ENCODE results near the gene ADGRA1. TPM values are rescaled to one million over a fixed set of nuclear protein-coding genes. Genes with fewer than 3 reads are reported as not detected.
A peak's percentile ranks its signal among the peaks of the same experiment; 100 is the strongest.

ADGRA1 gene, protein sequence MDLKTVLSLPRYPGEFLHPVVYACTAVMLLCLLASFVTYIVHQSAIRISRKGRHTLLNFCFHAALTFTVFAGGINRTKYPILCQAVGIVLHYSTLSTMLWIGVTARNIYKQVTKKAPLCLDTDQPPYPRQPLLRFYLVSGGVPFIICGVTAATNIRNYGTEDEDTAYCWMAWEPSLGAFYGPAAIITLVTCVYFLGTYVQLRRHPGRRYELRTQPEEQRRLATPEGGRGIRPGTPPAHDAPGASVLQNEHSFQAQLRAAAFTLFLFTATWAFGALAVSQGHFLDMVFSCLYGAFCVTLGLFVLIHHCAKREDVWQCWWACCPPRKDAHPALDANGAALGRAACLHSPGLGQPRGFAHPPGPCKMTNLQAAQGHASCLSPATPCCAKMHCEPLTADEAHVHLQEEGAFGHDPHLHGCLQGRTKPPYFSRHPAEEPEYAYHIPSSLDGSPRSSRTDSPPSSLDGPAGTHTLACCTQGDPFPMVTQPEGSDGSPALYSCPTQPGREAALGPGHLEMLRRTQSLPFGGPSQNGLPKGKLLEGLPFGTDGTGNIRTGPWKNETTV
- polyA plus RNA-seq (2013, experiment 1 of 2) = 0.10 TPM
- 0.32 TPM for polyA plus RNA-seq (2013, experiment 2 of 2)

DNA sequence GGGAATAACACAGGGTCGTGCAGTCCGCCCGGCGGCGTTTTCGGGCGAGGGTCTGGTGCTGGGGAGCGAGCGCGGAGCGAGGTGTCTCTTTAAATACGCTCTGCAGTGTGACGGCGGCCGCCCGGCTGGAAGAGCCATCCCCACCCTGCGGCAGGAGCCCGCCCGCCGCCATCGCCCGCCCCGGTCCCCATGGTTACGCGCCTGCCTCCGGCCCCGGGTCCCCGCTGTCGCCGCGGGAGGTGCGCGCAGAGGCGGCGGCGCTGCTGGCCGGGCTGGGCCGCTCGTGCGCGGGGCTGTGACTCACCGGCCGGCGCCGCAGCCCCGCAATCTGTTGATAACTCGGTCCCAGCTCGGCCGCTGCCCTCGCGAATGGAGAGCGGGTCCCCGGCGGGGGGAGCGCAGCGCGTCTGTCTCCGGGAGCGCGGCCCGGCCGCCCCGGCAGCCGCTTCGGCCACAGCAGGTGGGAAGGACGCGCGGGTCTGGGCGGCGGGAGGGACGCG lies at the start of gene ADGRA1:
ADGRA1 (plus strand) TSS at position 246 of the 500 bp plus-strand sequence. CDS start 986 bp downstream, outside the sequence.
- no peaks in the 10 kb centered on the region for H3K36me3 ChIP-seq (ENCODE audit: insufficient read depth, low read length)
- H3K9me3 ChIP-seq (ENCODE audit: insufficient read depth, low read depth, low read length) = no peaks in the 10 kb centered on the region
- H3K27ac ChIP-seq (ENCODE audit: low read depth, low read length) = no peak within 1 kb of the TSS
- peaks cover 55% of the 10 kb centered on the region for H3K27me3 ChIP-seq (ENCODE audit: insufficient read depth, low read length)
- peak within 1 kb of the TSS; percentile 55 for H3K4me3 ChIP-seq (ENCODE audit: low read length)
- no peaks in the 10 kb centered on the region for H3K4me1 ChIP-seq (ENCODE audit: insufficient read depth, low read length)
- 2% methylated on average over 72 of the region's 72 CpGs for WGBS
- no peak within 1 kb of the TSS; the same call in 1 of the 2 replicates for H3K9ac ChIP-seq (ENCODE audit: low read depth, low read length)

DNA sequence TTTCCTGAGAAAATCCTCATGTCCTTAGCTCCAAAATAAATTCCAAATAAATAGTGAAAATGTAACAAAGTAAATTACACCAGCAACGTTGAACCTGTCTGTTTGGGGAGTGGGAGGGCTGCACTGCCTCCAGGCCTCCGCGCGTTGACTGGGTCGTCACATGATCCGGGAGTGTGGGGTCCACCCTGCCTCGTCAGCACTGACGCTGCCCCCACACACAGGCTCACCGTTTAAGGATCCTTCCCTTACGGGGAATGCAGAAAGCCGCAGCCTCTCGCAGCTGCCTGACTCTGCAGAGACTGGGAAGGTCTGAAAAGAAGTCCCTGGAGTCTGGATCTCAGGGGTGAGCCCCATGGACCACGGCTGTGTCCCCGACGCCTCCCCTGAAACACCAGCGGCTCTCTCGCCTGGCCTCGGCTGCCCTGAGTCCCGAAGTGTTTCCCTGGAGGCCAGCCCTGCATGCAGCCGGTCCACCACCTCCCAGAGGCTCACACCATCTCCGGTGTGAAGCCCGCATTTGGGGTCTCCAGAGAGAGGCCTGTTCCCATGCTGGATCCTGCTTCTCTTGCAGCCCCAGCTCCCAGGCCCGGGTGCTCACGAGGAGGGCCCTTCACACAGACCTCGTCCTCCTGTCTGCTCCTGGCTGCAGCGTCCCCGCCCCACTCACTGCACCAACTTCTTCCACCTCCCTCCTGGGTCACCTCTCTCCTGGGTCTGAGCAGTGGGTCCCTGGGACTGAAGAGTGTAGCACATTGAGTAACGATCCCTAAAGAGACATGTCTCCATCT lies 49.5 kb upstream of the ADGRA1 start:
- H3K27ac ChIP-seq (ENCODE audit: low read depth, low read length) = no peak overlapping the region
- no peaks in the 10 kb centered on the region for H3K36me3 ChIP-seq (ENCODE audit: insufficient read depth, low read length)
- 89% methylated on average over 28 of the region's 28 CpGs for WGBS
- H3K9ac ChIP-seq (ENCODE audit: low read depth, low read length) = no peak overlapping the region
- no peaks in the 10 kb centered on the region for H3K9me3 ChIP-seq (ENCODE audit: insufficient read depth, low read depth, low read length)
- no peaks in the 10 kb centered on the region for H3K27me3 ChIP-seq (ENCODE audit: insufficient read depth, low read length)
- no peaks in the 10 kb centered on the region for H3K4me1 ChIP-seq (ENCODE audit: insufficient read depth, low read length)
- H3K4me3 ChIP-seq (ENCODE audit: low read length) = no peak overlapping the region

DNA sequence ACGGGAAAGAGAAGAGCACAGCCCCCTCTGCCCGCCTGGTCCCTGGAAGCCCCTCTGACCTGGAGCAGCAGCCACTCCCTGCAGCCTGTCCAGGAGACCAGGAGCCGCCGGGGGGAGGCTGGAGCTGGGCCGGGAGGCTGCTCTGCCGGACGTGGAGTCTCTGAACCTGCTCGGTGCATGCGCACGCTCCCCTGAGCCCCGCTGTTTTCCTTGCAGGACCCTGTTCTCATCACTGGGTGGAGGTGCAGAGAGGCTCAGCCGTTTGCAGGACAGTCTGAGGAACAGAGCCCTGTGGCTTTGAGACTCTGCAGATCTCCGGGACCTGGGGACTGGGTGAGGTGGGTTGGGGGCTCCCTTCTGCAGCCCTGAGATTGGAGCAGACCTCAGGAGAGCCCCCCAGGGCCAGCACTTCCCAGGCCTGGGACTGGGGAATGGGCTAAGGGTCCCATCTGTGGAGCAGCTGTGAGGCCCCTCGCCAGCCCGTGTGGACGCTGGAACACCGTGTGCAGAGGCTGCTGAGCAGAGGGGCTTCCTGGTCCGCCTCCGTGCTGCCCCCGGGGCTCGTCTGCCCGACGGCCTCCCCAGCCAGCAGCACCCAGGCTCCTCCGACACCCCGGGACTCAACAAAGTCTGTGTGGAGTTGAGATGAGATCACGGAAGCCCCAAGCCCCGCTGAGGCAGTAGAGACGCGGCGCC lies 48.5 kb upstream of the ADGRA1 start:
- Histone ChIP-seq H3K36me3 (ENCODE audit: insufficient read depth, low read length) (no peaks in the 10 kb centered on the region), H3K27ac (ENCODE audit: low read depth, low read length) (no peak overlapping the region), H3K9ac (ENCODE audit: low read depth, low read length) (no peak overlapping the region), H3K4me1 (ENCODE audit: insufficient read depth, low read length) (no peaks in the 10 kb centered on the region), H3K4me3 (ENCODE audit: low read length) (no peak overlapping the region), H3K27me3 (ENCODE audit: insufficient read depth, low read length) (no peaks in the 10 kb centered on the region), H3K9me3 (ENCODE audit: insufficient read depth, low read depth, low read length) (no peaks in the 10 kb centered on the region)
- 81% methylated on average over 30 of the region's 30 CpGs for WGBS

DNA sequence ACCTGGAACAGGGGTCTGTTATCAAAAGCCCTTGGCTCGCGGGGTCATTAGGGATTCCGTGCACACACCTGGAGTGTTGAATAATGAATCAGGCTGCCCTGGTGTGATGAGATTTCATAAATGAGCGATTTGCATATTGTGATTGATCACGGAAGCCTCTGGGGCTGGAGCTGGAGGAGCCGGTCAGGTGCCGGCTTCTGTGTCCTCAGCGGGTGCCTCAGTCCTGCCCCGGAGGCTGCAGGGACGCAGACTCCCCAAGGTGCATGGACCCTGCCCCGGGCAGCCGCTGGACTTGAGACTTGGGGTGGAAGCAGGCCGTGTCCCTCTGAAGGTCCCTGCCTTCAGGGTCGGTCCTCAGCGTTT lies 47.9 kb upstream of the ADGRA1 start:
- H3K27me3 ChIP-seq (ENCODE audit: insufficient read depth, low read length) = no peaks in the 10 kb centered on the region
- H3K4me3 ChIP-seq (ENCODE audit: low read length) = no peak overlapping the region
- H3K27ac ChIP-seq (ENCODE audit: low read depth, low read length) = no peak overlapping the region
- 90% methylated on average over 15 of the region's 15 CpGs for WGBS
- no peaks in the 10 kb centered on the region for H3K4me1 ChIP-seq (ENCODE audit: insufficient read depth, low read length)
- H3K9ac ChIP-seq (ENCODE audit: low read depth, low read length) = no peak overlapping the region
- no peaks in the 10 kb centered on the region for H3K36me3 ChIP-seq (ENCODE audit: insufficient read depth, low read length)
- H3K9me3 ChIP-seq (ENCODE audit: insufficient read depth, low read depth, low read length) = no peaks in the 10 kb centered on the region

DNA sequence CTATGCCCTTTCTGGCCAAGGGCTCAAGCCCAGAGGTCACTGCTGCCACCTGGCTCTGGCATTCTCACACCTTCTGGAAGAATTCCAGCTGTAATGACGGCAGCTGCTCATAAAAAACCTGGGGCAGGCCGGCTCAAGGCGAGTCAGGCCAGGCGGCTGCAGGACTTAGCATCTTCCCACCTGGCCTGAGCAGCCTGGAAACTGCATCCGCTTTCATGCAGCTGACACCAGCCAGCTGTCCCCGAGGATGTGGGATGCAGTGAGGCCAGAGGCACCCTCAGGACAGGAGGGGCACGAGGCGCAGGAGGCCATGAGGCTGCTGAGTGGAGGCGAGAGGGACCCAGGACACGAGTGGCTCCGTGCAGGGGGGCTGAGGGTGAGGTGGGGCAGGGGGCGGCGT lies 47.5 kb upstream of the ADGRA1 start:
- Histone ChIP-seq H3K36me3 (ENCODE audit: insufficient read depth, low read length) (no peaks in the 10 kb centered on the region), H3K9ac (ENCODE audit: low read depth, low read length) (no peak overlapping the region), H3K4me3 (ENCODE audit: low read length) (no peak overlapping the region), H3K4me1 (ENCODE audit: insufficient read depth, low read length) (no peaks in the 10 kb centered on the region), H3K27ac (ENCODE audit: low read depth, low read length) (no peak overlapping the region), H3K9me3 (ENCODE audit: insufficient read depth, low read depth, low read length) (no peaks in the 10 kb centered on the region), H3K27me3 (ENCODE audit: insufficient read depth, low read length) (no peaks in the 10 kb centered on the region)
- 87% methylated on average over 10 of the region's 13 CpGs for WGBS

DNA sequence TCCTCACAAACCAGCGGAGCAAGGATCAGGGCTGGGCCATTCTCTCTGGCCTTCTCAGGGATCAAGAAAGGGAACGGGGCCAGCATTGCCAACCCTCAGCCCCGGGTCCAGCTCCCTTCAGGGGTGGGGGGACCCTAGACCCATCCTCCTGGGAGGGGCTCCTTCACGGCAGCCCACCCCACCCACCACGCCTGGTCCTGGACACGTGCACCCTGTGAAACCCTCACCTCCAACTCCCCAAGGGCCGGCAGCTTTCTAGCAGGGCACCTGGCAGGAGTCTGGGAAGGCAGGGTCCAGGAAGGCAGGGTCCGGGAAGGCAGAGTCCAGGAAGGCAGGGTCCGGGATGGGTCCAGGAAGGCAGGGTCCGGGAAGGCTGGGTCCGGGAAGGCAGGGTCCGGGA lies 46.6 kb upstream of the ADGRA1 start:
- Histone ChIP-seq H3K9ac (ENCODE audit: low read depth, low read length) (no peak overlapping the region), H3K4me1 (ENCODE audit: insufficient read depth, low read length) (no peaks in the 10 kb centered on the region), H3K36me3 (ENCODE audit: insufficient read depth, low read length) (no peaks in the 10 kb centered on the region), H3K27me3 (ENCODE audit: insufficient read depth, low read length) (no peaks in the 10 kb centered on the region), H3K4me3 (ENCODE audit: low read length) (no peak overlapping the region), H3K27ac (ENCODE audit: low read depth, low read length) (no peak overlapping the region), H3K9me3 (ENCODE audit: insufficient read depth, low read depth, low read length) (no peaks in the 10 kb centered on the region)
- WGBS = 88% methylated on average over 12 of the region's 12 CpGs

DNA sequence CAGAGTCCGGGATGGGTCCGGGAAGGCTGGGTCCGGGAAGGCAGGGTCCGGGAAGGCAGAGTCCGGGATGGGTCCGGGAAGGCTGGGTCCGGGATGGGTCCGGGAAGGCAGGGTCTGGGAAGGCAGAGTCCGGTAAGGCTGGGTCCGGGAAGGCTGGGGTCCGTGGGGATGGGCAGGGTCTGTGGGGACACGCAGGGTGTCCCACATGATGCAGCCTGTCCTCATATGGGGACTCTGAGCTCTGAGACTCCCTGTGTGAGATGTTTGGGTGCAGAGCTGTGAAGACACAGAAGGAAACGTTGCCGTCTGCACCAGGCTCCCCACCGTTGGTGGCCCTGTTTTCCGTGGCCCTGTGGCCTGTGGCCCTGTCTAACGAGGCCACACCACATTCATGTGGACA lies 45.7 kb upstream of the ADGRA1 start:
- WGBS = 93% methylated on average over 17 of the region's 17 CpGs

DNA sequence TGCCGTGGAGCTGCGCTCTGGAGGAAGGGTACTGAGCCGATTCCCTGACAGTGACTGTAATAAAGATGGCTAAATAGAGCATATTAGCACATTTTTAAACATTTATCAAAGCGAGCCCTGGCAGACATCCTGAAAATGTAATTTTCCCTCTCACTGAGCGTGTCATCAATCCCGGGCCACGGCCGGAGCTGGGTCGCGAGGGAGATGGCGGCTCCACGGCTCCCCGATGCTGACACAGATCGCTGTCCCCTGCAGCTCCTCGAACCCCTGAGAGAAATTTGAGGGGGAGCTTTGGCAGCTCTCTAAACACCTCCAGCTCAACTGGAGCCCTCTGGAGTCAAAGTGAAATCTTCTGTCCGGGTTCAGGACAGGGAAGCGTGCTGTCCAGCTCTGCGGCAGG lies 44.9 kb upstream of the ADGRA1 start:
- WGBS = 94% methylated on average over 18 of the region's 18 CpGs
- Histone ChIP-seq H3K27me3 (ENCODE audit: insufficient read depth, low read length) (no peaks in the 10 kb centered on the region), H3K27ac (ENCODE audit: low read depth, low read length) (no peak overlapping the region)

More for the DNA sequence above, 45.7 kb upstream of the ADGRA1 start:
- Histone ChIP-seq H3K9ac (ENCODE audit: low read depth, low read length) (no peak overlapping the region), H3K9me3 (ENCODE audit: insufficient read depth, low read depth, low read length) (no peaks in the 10 kb centered on the region), H3K4me3 (ENCODE audit: low read length) (no peak overlapping the region), H3K27ac (ENCODE audit: low read depth, low read length) (no peak overlapping the region), H3K36me3 (ENCODE audit: insufficient read depth, low read length) (no peaks in the 10 kb centered on the region), H3K27me3 (ENCODE audit: insufficient read depth, low read length) (no peaks in the 10 kb centered on the region), H3K4me1 (ENCODE audit: insufficient read depth, low read length) (no peaks in the 10 kb centered on the region)

DNA sequence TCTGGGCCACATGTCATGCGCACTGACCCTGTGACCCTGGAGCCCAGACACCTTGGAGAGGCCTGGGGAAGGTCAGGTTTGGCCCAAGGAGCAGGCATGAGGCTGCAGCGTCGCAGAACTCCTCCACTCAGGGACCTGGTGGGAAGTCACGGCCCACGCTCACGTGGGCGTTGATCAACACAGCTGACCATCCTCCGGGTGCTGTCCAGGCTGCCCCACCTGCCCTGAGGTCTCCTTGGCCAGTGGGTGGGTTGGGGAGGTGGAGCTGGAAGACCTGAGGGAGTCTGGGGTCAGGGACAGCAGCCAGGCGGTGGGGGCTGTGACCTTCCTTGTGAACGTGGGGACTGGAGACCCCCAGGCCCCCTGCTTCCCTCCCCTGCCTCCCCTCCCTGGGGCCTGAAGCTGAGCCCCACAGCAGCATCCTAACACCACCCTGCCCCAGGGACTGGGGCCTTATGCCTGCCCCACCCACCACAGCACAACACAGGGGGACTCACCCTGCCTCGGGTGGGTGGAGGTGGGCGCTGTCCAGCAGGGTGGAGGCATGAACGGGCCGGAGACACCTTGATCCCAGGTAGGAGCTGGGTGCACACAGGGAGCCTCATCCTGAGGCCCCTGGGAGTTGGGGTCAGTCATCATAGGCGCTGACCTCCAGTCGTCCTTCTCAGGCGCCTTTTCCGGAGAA lies 44.0 kb upstream of the ADGRA1 start:
- Histone ChIP-seq H3K4me3 (ENCODE audit: low read length) (no peak overlapping the region), H3K36me3 (ENCODE audit: insufficient read depth, low read length) (no peaks in the 10 kb centered on the region), H3K4me1 (ENCODE audit: insufficient read depth, low read length) (no peaks in the 10 kb centered on the region), H3K27me3 (ENCODE audit: insufficient read depth, low read length) (no peaks in the 10 kb centered on the region), H3K9me3 (ENCODE audit: insufficient read depth, low read depth, low read length) (no peaks in the 10 kb centered on the region), H3K9ac (ENCODE audit: low read depth, low read length) (no peak overlapping the region), H3K27ac (ENCODE audit: low read depth, low read length) (no peak overlapping the region)
- WGBS = 91% methylated on average over 18 of the region's 18 CpGs

More for the DNA sequence above, 44.9 kb upstream of the ADGRA1 start:
- H3K9ac ChIP-seq (ENCODE audit: low read depth, low read length) = no peak overlapping the region
- H3K36me3 ChIP-seq (ENCODE audit: insufficient read depth, low read length) = no peaks in the 10 kb centered on the region
- no peaks in the 10 kb centered on the region for H3K9me3 ChIP-seq (ENCODE audit: insufficient read depth, low read depth, low read length)
- H3K4me1 ChIP-seq (ENCODE audit: insufficient read depth, low read length) = no peaks in the 10 kb centered on the region
- no peak overlapping the region for H3K4me3 ChIP-seq (ENCODE audit: low read length)

DNA sequence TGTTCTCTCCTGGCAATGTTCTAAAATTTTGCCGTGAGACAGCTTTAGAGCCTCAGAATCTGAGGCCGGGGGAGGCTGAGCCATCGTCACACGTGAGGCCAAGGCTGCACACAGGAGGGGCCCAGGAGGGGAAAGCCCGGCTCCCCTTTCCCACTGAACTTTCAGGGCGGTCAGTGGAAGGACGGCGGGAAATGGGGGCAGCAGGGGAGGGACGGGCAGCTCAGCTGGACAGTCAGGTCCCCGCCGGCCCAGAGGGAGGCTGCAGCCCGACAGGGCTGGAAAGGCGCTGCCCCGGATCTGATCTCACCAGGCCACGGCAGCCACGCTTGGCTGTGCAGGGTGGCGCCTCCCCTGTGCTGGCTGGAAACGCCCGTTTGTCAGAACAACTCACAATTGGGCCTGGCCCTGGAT lies 43.3 kb upstream of the ADGRA1 start:
- no peaks in the 10 kb centered on the region for H3K27me3 ChIP-seq (ENCODE audit: insufficient read depth, low read length)
- no peaks in the 10 kb centered on the region for H3K9me3 ChIP-seq (ENCODE audit: insufficient read depth, low read depth, low read length)
- H3K27ac ChIP-seq (ENCODE audit: low read depth, low read length) = no peak overlapping the region

More for the DNA sequence above, 43.3 kb upstream of the ADGRA1 start:
- 94% methylated on average over 19 of the region's 19 CpGs for WGBS
- H3K4me3 ChIP-seq (ENCODE audit: low read length) = no peak overlapping the region
- no peaks in the 10 kb centered on the region for H3K36me3 ChIP-seq (ENCODE audit: insufficient read depth, low read length)
- H3K9ac ChIP-seq (ENCODE audit: low read depth, low read length) = no peak overlapping the region
- H3K4me1 ChIP-seq (ENCODE audit: insufficient read depth, low read length) = no peaks in the 10 kb centered on the region

Data from HUES64 (cell line).